Measurements from ENCODE around the gene RAB11FIP3. TPM values are rescaled to one million over a fixed set of nuclear protein-coding genes. Genes with fewer than 3 reads are reported as not detected.
"Not testable (repeated sequence)": the region's sequence is repeated elsewhere in the genome, so short reads cannot be mapped to it uniquely, and the experiment has no call there.

Gene RAB11FIP3
- total RNA-seq, 1 donor from 2014 or later: 47.0 TPM

- Histone ChIP-seq H3K9me3 (no peaks in the 10 kb centered on the region), H3K4me3 (no peak overlapping the region), H3K27me3 (no peaks in the 10 kb centered on the region), H3K36me3 (peaks cover 0 to 19% of the 10 kb centered on the region in 2 donors), H3K4me1 (no peaks in the 10 kb centered on the region), H3K27ac (no peak overlapping the region)
- intact Hi-C loops (cut with DNase I): no loop called here
- no peak for DNase-seq (ENCODE audit: low spot score in 2 of 2)
- no peak for TF ChIP-seq CTCF (IDR thresholded peaks at IDR 0.05)
These were observed 42.8 kb downstream of the RAB11FIP3 start for GRCh38 chr16:468068-468821.

GRCh38 chr16:469459-469858 is 44.0 kb downstream of the RAB11FIP3 start:
- peaks cover 0 to 20% of the 10 kb centered on the region in 2 donors for H3K36me3 ChIP-seq

GRCh38 chr16:470418-470817 is 45.0 kb downstream of the RAB11FIP3 start:
- H3K27me3 ChIP-seq: no peaks in the 10 kb centered on the region
- H3K4me1 ChIP-seq: no peaks in the 10 kb centered on the region
- DNase-seq (ENCODE audit: low spot score in 2 of 2): no peak
- no peak for TF ChIP-seq CTCF (IDR thresholded peaks at IDR 0.05)
- no peak overlapping the region for H3K27ac ChIP-seq
- no peak overlapping the region for H3K4me3 ChIP-seq
- peaks cover 0 to 20% of the 10 kb centered on the region in 2 donors for H3K36me3 ChIP-seq
- intact Hi-C loops (cut with DNase I): no loop called here
- H3K9me3 ChIP-seq: no peaks in the 10 kb centered on the region

More at GRCh38 chr16:469459-469858, 44.0 kb downstream of the RAB11FIP3 start:
- H3K4me1 ChIP-seq; H3K27ac ChIP-seq; H3K9me3 ChIP-seq; intact Hi-C loops (cut with DNase I); H3K27me3 ChIP-seq; DNase-seq (ENCODE audit: low spot score in 2 of 2); H3K4me3 ChIP-seq: not testable (repeated sequence)

- Histone ChIP-seq H3K27me3 (no peaks in the 10 kb centered on the region), H3K9me3 (no peaks in the 10 kb centered on the region), H3K4me1 (no peaks in the 10 kb centered on the region), H3K4me3 (no peak overlapping the region), H3K27ac (no peak overlapping the region), H3K36me3 (peaks cover 0 to 20% of the 10 kb centered on the region in 2 donors)
- no peak for TF ChIP-seq CTCF (IDR thresholded peaks at IDR 0.05)
- DNase-seq (ENCODE audit: low spot score in 2 of 2): no peak
- intact Hi-C loops (cut with DNase I): no loop called here
These were observed 46.1 kb downstream of the RAB11FIP3 start for GRCh38 chr16:471353-472198.

- H3K27ac ChIP-seq: no peak overlapping the region
These were observed 46.7 kb downstream of the RAB11FIP3 start for GRCh38 chr16:472199-472504.

More at GRCh38 chr16:472199-472504, 46.7 kb downstream of the RAB11FIP3 start:
- no peak for TF ChIP-seq CTCF (IDR thresholded peaks at IDR 0.05)
- Histone ChIP-seq H3K4me3 (no peak overlapping the region), H3K9me3 (no peaks in the 10 kb centered on the region), H3K27me3 (no peaks in the 10 kb centered on the region), H3K36me3 (peaks cover 0 to 20% of the 10 kb centered on the region in 2 donors), H3K4me1 (no peaks in the 10 kb centered on the region)
- intact Hi-C loops (cut with DNase I): no loop called here
- no peak for DNase-seq (ENCODE audit: low spot score in 2 of 2)
